Fibroblast of the aortic adventitia (primary cell): Measurements from ENCODE around the gene DDR2. TPM values are rescaled to one million over a fixed set of nuclear protein-coding genes. Genes with fewer than 3 reads are reported as not detected.

Experiments used
- DNase-seq: peaks from one replicate; pipeline ENCODE4 v3.0.0-alpha.2; 2010; ENCODE audit warnings: low read depth
- H3K4me3 ChIP-seq: 2 replicates; pipeline ENCODE4 v1.5.1; 2011; ENCODE audit warnings: low read depth, mild to moderate bottlenecking, control low read depth, low read length, moderate library complexity
- CTCF ChIP-seq: IDR thresholded peaks from 2 replicates; pipeline ENCODE4 v1.5.1; 2011; ENCODE audit warnings: mild to moderate bottlenecking, low read length, control low read depth, inconsistent platforms; ENCODE audit not compliant: insufficient read depth
- total RNA-seq: library from RNA; depleted of rRNA; stranded (reverse); fragments of >200 nt; gene quantifications from 2 replicates; pipeline ENCODE4 v1.2.3, GENCODE V29; 2012; ENCODE audit warnings: low replicate concordance

The DDR2 gene
- total RNA-seq, 1 donor = 379 TPM

- no peak overlapping the region for H3K4me3 ChIP-seq
- TF ChIP-seq CTCF = no peak
- peak; percentile 51 for DNase-seq
Measured at GRCh38 chr1:162702628-162703027, 70.4 kb downstream of the DDR2 start.

- H3K4me3 ChIP-seq = no peak overlapping the region
- no peak for TF ChIP-seq CTCF
- peak; percentile 92 for DNase-seq
Measured at GRCh38 chr1:162703708-162704107, 71.4 kb downstream of the DDR2 start.

GRCh38 chr1:162704673-162705424 is 72.6 kb downstream of the DDR2 start:
- no peak for TF ChIP-seq CTCF
- no peak overlapping the region for H3K4me3 ChIP-seq
- no peak for DNase-seq

GRCh38 chr1:162706003-162706402 is 73.7 kb downstream of the DDR2 start:
- H3K4me3 ChIP-seq = no peak overlapping the region
- no peak for TF ChIP-seq CTCF
- no peak for DNase-seq

- TF ChIP-seq CTCF = no peak
- H3K4me3 ChIP-seq = no peak overlapping the region
- DNase-seq = no peak
Measured at GRCh38 chr1:162706606-162707005, 74.3 kb downstream of the DDR2 start.

- no peak overlapping the region for H3K4me3 ChIP-seq
- no peak for TF ChIP-seq CTCF
- DNase-seq = no peak
Measured at GRCh38 chr1:162708286-162708685, 76.0 kb downstream of the DDR2 start.
